Progenitor cell of endocrine pancreas (in vitro differentiated cells): ENCODE results near the gene CUEDC1. TPM values are rescaled to one million over a fixed set of nuclear protein-coding genes. Genes with fewer than 3 reads are reported as not detected.

Experiments used
- DNase-seq: peaks from one replicate; pipeline ENCODE4 v3.0.0; 2021; ENCODE audit warnings: low spot score; ENCODE audit not compliant: unreplicated experiment
- H3K27ac Mint-ChIP-seq: 2 replicates; pipeline ENCODE4 v1.8.0; 2021; ENCODE audit warnings: mild to moderate bottlenecking, moderate library complexity, mixed read lengths
- H3K27me3 Mint-ChIP-seq: 2 replicates; pipeline ENCODE4 v1.8.0; 2021; ENCODE audit warnings: mixed read lengths
- H3K36me3 Mint-ChIP-seq: 2 replicates; pipeline ENCODE4 v1.8.0; 2022; ENCODE audit warnings: mixed read lengths; ENCODE audit not compliant: insufficient read depth
- H3K4me1 Mint-ChIP-seq: 2 replicates; pipeline ENCODE4 v1.8.0; 2021; ENCODE audit warnings: low read depth, mixed read lengths
- H3K4me3 Mint-ChIP-seq: 2 replicates; pipeline ENCODE4 v1.8.0; 2021; ENCODE audit warnings: low read depth, mild to moderate bottlenecking, moderate library complexity, mixed read lengths
- H3K9me3 Mint-ChIP-seq: 2 replicates; pipeline ENCODE4 v1.8.0; 2021; ENCODE audit warnings: low read depth, mixed read lengths
- CTCF ChIP-seq: fragments of 200-600 bp; sonication (generic); IDR thresholded peaks from one replicate; pipeline ENCODE4 v1.5.0; 2021; ENCODE audit warnings: antibody characterized with exemption, mild to moderate bottlenecking; ENCODE audit not compliant: unreplicated experiment
- total RNA-seq: library from RNA; stranded (reverse); gene quantifications from 2 replicates; pipeline ENCODE4 v1.2.1, GENCODE V29; 2021

Gene CUEDC1
- total RNA-seq, 1 donor from 2014 or later, result 30.8 TPM

GRCh38 chr17:57899391-57899790 lies 55.8 kb downstream of the CUEDC1 start:
- no peaks in the 10 kb centered on the region for H3K9me3 Mint-ChIP-seq
- H3K27ac Mint-ChIP-seq, result peak overlapping the region; percentile 93
- no peak for TF ChIP-seq CTCF
- peaks cover 62% of the 10 kb centered on the region for H3K4me1 Mint-ChIP-seq
- DNase-seq, result no peak
- H3K27me3 Mint-ChIP-seq, result no peaks in the 10 kb centered on the region
- no peak overlapping the region for H3K4me3 Mint-ChIP-seq
- H3K36me3 Mint-ChIP-seq, result no peaks in the 10 kb centered on the region

DNA sequence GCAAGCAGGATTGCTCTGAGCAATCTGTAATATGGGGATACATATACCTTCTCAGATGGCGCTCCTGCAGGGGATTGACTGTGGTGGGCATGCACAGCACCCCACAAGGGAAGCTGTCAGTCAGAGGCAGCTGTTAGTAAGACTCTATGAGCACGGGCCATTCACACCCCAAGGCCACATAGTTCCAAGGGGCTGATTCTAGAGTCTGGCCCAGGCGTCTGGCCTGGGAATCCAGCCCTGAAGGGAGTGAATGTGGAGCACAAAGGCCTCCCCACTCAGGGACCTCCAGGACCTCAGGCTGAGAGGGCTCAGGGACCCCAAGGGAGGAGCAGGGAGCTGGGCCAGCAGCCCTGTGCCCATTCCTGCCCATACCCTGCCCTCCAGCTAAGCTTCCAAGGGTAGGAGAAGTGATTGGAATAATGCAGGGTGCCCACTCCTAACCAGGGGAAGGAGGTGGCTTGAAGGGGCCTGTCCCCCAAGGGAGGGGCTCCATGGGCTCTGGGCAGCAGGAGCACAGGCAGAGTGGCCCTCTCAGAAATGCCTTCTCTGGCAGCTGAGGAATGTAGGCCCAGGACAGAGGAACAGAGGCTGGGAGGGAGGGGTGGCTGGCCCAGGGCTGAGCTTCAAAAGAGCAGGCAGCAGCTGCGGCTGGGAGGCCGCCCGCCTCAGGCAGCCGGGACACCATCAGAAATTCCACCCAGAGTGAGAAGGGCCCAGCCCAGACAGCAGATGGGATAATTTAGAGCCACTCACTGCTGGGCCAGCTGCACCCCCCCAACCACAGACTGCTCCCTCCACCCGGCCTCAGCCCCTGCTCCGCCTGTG lies 56.5 kb downstream of the CUEDC1 start:
- TF ChIP-seq CTCF, result no peak
- Mint-ChIP-seq H3K4me3 (no peak overlapping the region), H3K27ac (peak overlapping the region; percentile 93), H3K4me1 (peaks cover 59% of the 10 kb centered on the region), H3K27me3 (no peaks in the 10 kb centered on the region), H3K9me3 (no peaks in the 10 kb centered on the region), H3K36me3 (no peaks in the 10 kb centered on the region)
- DNase-seq, result no peak

- DNase-seq, result no peak
- peak overlapping the region; percentile 45 for H3K27ac Mint-ChIP-seq
- peaks cover 40% of the 10 kb centered on the region for H3K4me1 Mint-ChIP-seq
- no peak for TF ChIP-seq CTCF
- no peaks in the 10 kb centered on the region for H3K9me3 Mint-ChIP-seq
- no peaks in the 10 kb centered on the region for H3K36me3 Mint-ChIP-seq
- H3K4me3 Mint-ChIP-seq, result no peak overlapping the region
- no peaks in the 10 kb centered on the region for H3K27me3 Mint-ChIP-seq
Measured at GRCh38 chr17:57895382-57896060, 59.7 kb downstream of the CUEDC1 start.

GRCh38 chr17:57894848-57895247 lies 60.4 kb downstream of the CUEDC1 start:
- H3K27ac Mint-ChIP-seq, result peak overlapping the region; percentile 45
- TF ChIP-seq CTCF, result no peak
- no peak overlapping the region for H3K4me3 Mint-ChIP-seq
- H3K36me3 Mint-ChIP-seq, result no peaks in the 10 kb centered on the region
- no peaks in the 10 kb centered on the region for H3K27me3 Mint-ChIP-seq
- no peaks in the 10 kb centered on the region for H3K9me3 Mint-ChIP-seq
- no peak for DNase-seq
- H3K4me1 Mint-ChIP-seq, result peaks cover 34% of the 10 kb centered on the region

DNA sequence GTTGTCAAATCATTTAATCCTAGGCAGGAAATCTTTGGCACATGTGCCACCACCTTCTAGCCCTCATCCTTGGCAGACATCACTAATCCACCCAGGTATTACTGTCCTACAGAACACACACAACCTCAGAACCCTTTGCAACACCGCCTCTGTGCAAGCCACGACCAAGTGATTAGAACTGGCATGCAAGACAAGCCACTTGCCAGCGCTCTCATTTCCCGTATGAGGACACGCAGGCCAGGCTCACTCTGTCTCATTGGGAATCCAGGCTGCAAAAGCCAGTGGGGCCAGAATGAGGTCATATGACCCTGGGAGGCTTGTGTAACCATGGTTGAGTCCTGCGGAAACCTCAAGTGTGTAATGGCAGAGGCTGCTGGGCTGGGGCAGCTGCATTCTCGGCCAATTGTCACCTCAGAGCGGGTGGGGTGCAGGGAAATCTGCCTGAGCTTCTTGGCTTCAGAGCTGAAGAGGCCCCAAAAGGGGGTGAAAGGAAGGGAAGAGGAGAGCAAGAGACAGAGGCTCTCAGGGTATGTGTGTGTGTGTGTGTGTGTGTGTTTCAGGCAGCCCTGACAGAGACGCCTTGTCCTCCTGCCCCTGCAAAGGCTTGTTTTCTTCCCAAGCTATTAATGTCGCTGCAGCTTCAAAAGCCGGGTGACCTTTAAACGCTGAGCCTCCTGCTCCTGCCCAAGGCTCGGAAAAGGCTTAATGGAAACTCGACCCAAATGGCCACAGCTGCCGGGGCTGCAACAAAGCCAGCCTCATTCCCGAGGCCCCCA lies 62.2 kb downstream of the CUEDC1 start:
- H3K27me3 Mint-ChIP-seq, result no peaks in the 10 kb centered on the region

More for the DNA sequence above, 62.2 kb downstream of the CUEDC1 start:
- no peak for DNase-seq
- Mint-ChIP-seq H3K9me3 (no peaks in the 10 kb centered on the region), H3K4me1 (peaks cover 16% of the 10 kb centered on the region), H3K27ac (peak overlapping the region; percentile 95), H3K36me3 (no peaks in the 10 kb centered on the region), H3K4me3 (peak overlapping the region; percentile 61)
- TF ChIP-seq CTCF, result no peak
